H9 (cell line): ENCODE measurements around the gene TMEM134. TPM values are rescaled to one million over a fixed set of nuclear protein-coding genes. Genes with fewer than 3 reads are reported as not detected.
A peak's percentile ranks its signal among the peaks of the same experiment; 100 is the strongest.

Experiments used
- DNase-seq: peaks from one replicate; pipeline ENCODE4 v3.0.0-alpha.2; 2017
- H2AFZ ChIP-seq: one replicate; pipeline ENCODE4 v1.6.1; 2013; ENCODE audit warnings: mild to moderate bottlenecking, low read length, control low read depth, moderate library complexity
- H2AK5ac ChIP-seq: 2 replicates; pipeline ENCODE4 v1.6.1; 2013; ENCODE audit warnings: low read length, control low read depth, mixed read lengths; ENCODE audit not compliant: insufficient read length
- H2BK120ac ChIP-seq: one replicate; pipeline ENCODE4 v1.6.1; 2013; ENCODE audit warnings: low read depth, mild to moderate bottlenecking, low read length, control low read depth, inconsistent platforms; ENCODE audit not compliant: poor library complexity, severe bottlenecking
- H2BK12ac ChIP-seq: 2 replicates; pipeline ENCODE4 v1.6.1; 2013; ENCODE audit warnings: low read length, control low read depth, mixed read lengths, low read depth; ENCODE audit not compliant: insufficient read length
- H2BK15ac ChIP-seq: 2 replicates; pipeline ENCODE4 v1.6.1; 2013; ENCODE audit warnings: low read depth, low read length, control low read depth
- H2BK20ac ChIP-seq: one replicate; pipeline ENCODE4 v1.6.1; 2013; ENCODE audit warnings: low read depth, mild to moderate bottlenecking, low read length, control low read depth, inconsistent platforms; ENCODE audit not compliant: poor library complexity, severe bottlenecking
- H2BK5ac ChIP-seq: 2 replicates; pipeline ENCODE4 v1.6.1; 2013; ENCODE audit warnings: low read length, control low read depth, mixed read lengths; ENCODE audit not compliant: insufficient read length
- H3K14ac ChIP-seq: 2 replicates; pipeline ENCODE4 v1.6.1; 2013; ENCODE audit warnings: low read length, control low read depth; ENCODE audit not compliant: insufficient read depth
- H3K18ac ChIP-seq: 2 replicates; pipeline ENCODE4 v1.6.1; 2013; ENCODE audit warnings: low read depth, mild to moderate bottlenecking, mixed read lengths, low read length, control low read depth; ENCODE audit not compliant: insufficient read length
- H3K23ac ChIP-seq: 2 replicates; pipeline ENCODE4 v1.6.1; 2013; ENCODE audit warnings: low read length, control low read depth, mixed read lengths, low read depth; ENCODE audit not compliant: insufficient read length
- H3K23me2 ChIP-seq: 2 replicates; pipeline ENCODE4 v1.6.1; 2013; ENCODE audit warnings: low read depth, mild to moderate bottlenecking, mixed read lengths, low read length, control low read depth; ENCODE audit not compliant: insufficient read length, poor library complexity, severe bottlenecking
- H3K27ac ChIP-seq: 2 replicates; pipeline ENCODE4 v1.5.1; 2013; ENCODE audit warnings: low read length, control low read depth, mixed read lengths, low read depth; ENCODE audit not compliant: insufficient read length
- H3K27me3 ChIP-seq: 2 replicates; pipeline ENCODE4 v1.6.1; 2013; ENCODE audit warnings: low read length, control low read depth, inconsistent platforms; ENCODE audit not compliant: insufficient read depth
- H3K4ac ChIP-seq: 2 replicates; pipeline ENCODE4 v1.6.1; 2013; ENCODE audit warnings: low read depth, mild to moderate bottlenecking, control low read depth, inconsistent platforms, low read length, moderate library complexity
- H3K4me1 ChIP-seq: 2 replicates; pipeline ENCODE4 v1.6.1; 2013; ENCODE audit warnings: low read length, control low read depth, inconsistent platforms; ENCODE audit not compliant: insufficient read depth
- H3K4me2 ChIP-seq: 2 replicates; pipeline ENCODE4 v1.6.1; 2013; ENCODE audit warnings: low read length, control low read depth, mixed read lengths; ENCODE audit not compliant: insufficient read length, insufficient read depth
- H3K56ac ChIP-seq: 2 replicates; pipeline ENCODE4 v1.6.1; 2013; ENCODE audit warnings: low read depth, mild to moderate bottlenecking, mixed read lengths, low read length, control low read depth; ENCODE audit not compliant: insufficient read length
- H3K79me1 ChIP-seq: 2 replicates; pipeline ENCODE4 v1.6.1; 2013; ENCODE audit warnings: low read depth, mild to moderate bottlenecking, moderate library complexity, low read length, control low read depth, inconsistent platforms; ENCODE audit not compliant: insufficient read depth, poor library complexity, severe bottlenecking
- H3K79me2 ChIP-seq: 2 replicates; pipeline ENCODE4 v1.6.1; 2013; ENCODE audit warnings: low read length, control low read depth, inconsistent platforms; ENCODE audit not compliant: insufficient read depth
- H3K9ac ChIP-seq: 2 replicates; pipeline ENCODE4 v1.6.1; 2013; ENCODE audit warnings: low read length, control low read depth, mixed read lengths; ENCODE audit not compliant: insufficient read length; ENCODE audit errors: extremely low read depth
- H3K9me3 ChIP-seq: one replicate; pipeline ENCODE4 v1.6.1; 2013; ENCODE audit warnings: low read depth, low read length, inconsistent platforms; ENCODE audit not compliant: control insufficient read depth
- H3T11ph ChIP-seq: one replicate; pipeline ENCODE4 v1.6.1; 2013; ENCODE audit warnings: mild to moderate bottlenecking, low read length, control low read depth, inconsistent platforms
- H4K20me1 ChIP-seq: one replicate; pipeline ENCODE4 v1.6.1; 2013; ENCODE audit not compliant: control insufficient read depth, insufficient read length, insufficient read depth
- H4K5ac ChIP-seq: 2 replicates; pipeline ENCODE4 v1.6.1; 2013; ENCODE audit warnings: low read depth, mild to moderate bottlenecking, mixed read lengths, low read length, control low read depth; ENCODE audit not compliant: insufficient read length
- H4K8ac ChIP-seq: replicated peaks from 2 replicates; pipeline ENCODE4 v1.6.1; 2013; ENCODE audit warnings: low read length, control low read depth, mixed read lengths, low read depth; ENCODE audit not compliant: insufficient read length
- H4K91ac ChIP-seq: 2 replicates; pipeline ENCODE4 v1.6.1; 2013; ENCODE audit warnings: low read depth, mild to moderate bottlenecking, moderate library complexity, mixed read lengths, low read length, control low read depth; ENCODE audit not compliant: insufficient read length
- H3K27ac Mint-ChIP-seq, 3 experiments: 2 replicates in 2 of 3; 3 replicates in 1 of 3; pipeline ENCODE4 v1.8.0; 2020 to 2021; ENCODE audit warnings: mixed read lengths in 3 of 3, mild to moderate bottlenecking in 1 of 3, moderate library complexity in 1 of 3
- H3K27me3 Mint-ChIP-seq: 2 replicates; pipeline ENCODE4 v1.8.0; 2021; ENCODE audit warnings: low read depth, mild to moderate bottlenecking, moderate library complexity, mixed read lengths
- H3K36me3 Mint-ChIP-seq, 3 experiments: 2 replicates in 2 of 3; 3 replicates in 1 of 3; pipeline ENCODE4 v1.8.0; 2020 to 2021; ENCODE audit warnings: low read depth in 3 of 3, mixed read lengths in 3 of 3; ENCODE audit not compliant: insufficient read depth in 1 of 3
- H3K4me1 Mint-ChIP-seq, 2 experiments: 2 replicates each; pipeline ENCODE4 v1.8.0; 2020; ENCODE audit warnings: mixed read lengths in 2 of 2
- H3K4me3 Mint-ChIP-seq, 2 experiments: 2 replicates in 1 of 2; 3 replicates in 1 of 2; pipeline ENCODE4 v1.8.0; 2020 to 2021; ENCODE audit warnings: mild to moderate bottlenecking in 2 of 2, mixed read lengths in 2 of 2, moderate library complexity in 1 of 2
- H3K9me3 Mint-ChIP-seq, 2 experiments: 2 replicates in 1 of 2; 3 replicates in 1 of 2; pipeline ENCODE4 v1.8.0; 2020; ENCODE audit warnings: mild to moderate bottlenecking in 2 of 2, mixed read lengths in 2 of 2, moderate library complexity in 1 of 2
- CTCF ChIP-seq: fragments of 200-600 bp; sonication (generic); conservative IDR thresholded peaks from 3 replicates; pipeline ENCODE4 v1.8.0; 2021; ENCODE audit warnings: antibody characterized with exemption, mild to moderate bottlenecking
- WGBS: extraction: QIAGEN DNeasy Blood & Tissue Kit; methylation state at CpG from one replicate; pipeline ENCODE4 v1.1.7; 2013; ENCODE audit warnings: missing lambda C conversion rate, low lambda C conversion rate, mixed read lengths; ENCODE audit not compliant: insufficient read length; ENCODE audit errors: extremely low coverage; 5-methylcytosine and 5-hydroxymethylcytosine counted together
- total RNA-seq: library from RNA; stranded (reverse); gene quantifications from 2 replicates; pipeline ENCODE4 v1.2.1, GENCODE V29; 2021

TMEM134 gene
- total RNA-seq, 1 experiment from 2014 or later: 53.6 TPM

- Histone ChIP-seq H3K23ac (no peak overlapping the region), H4K20me1 (no peaks in the 10 kb centered on the region), H4K5ac (no peak overlapping the region), H2BK15ac (no peak overlapping the region), H3K9ac (no peak overlapping the region), H2BK5ac (no peak overlapping the region), H3K18ac (no peak overlapping the region), H3K4me1 (no peaks in the 10 kb centered on the region), H2AK5ac (no peak overlapping the region), H3K27ac (no peak overlapping the region), H2BK20ac (no peak overlapping the region), H2BK12ac (no peak overlapping the region), H3K27me3 (no peaks in the 10 kb centered on the region), H3K9me3 (no peaks in the 10 kb centered on the region), H2BK120ac (no peak overlapping the region), H4K91ac (no peak overlapping the region), H3K79me2 (no peaks in the 10 kb centered on the region), H3K23me2 (peaks cover 12% of the 10 kb centered on the region), H3K4ac (no peak overlapping the region), H3T11ph (no peak overlapping the region), H4K8ac (no peak overlapping the region), H3K79me1 (no peaks in the 10 kb centered on the region), H2AFZ (no peak overlapping the region), H3K4me2 (no peak overlapping the region), H3K56ac (no peak overlapping the region), H3K14ac (no peak overlapping the region)
- Mint-ChIP-seq H3K27ac (no peak overlapping the region), H3K4me3 (peak overlapping the region; percentile 54 to 74; a peak in 4 of 5 replicates), H3K9me3 (no peaks in the 10 kb centered on the region; a peak in 1 of 5 replicates), H3K4me1 (peaks cover 13 to 24% of the 10 kb centered on the region in 2 experiments), H3K36me3 (peaks cover 10 to 29% (median 19%) of the 10 kb centered on the region in 3 experiments), H3K27me3 (peaks cover 10% of the 10 kb centered on the region)
- DNase-seq: no peak
- no peak for TF ChIP-seq CTCF
- no CpG with 5 or more reads among the region's 18 CpGs for WGBS
Observed at GRCh38 chr11:67502328-67502979, 33.4 kb upstream of the TMEM134 start.
